HG02763 (cell line): ENCODE results near the gene ZNF341.
A peak's percentile ranks its signal among the peaks of the same experiment; 100 is the strongest.
"Not testable (repeated sequence)": the region's sequence is repeated elsewhere in the genome, so short reads cannot be mapped to it uniquely, and the experiment has no call there.

ENCODE experiments used
- ATAC-seq: cut with Tn5 transposase; IDR thresholded peaks from one replicate; pipeline ENCODE4 v1.9.1; 2021; ENCODE audit warnings: mild to moderate bottlenecking, moderate library complexity; ENCODE audit not compliant: unreplicated experiment

ZNF341 gene

GRCh38 chr20:33731693-33732165 lies at the start of gene ZNF341:
Gene ZNF341, plus strand, starts transcription at chr20:33731996. Its CDS starts 26 bp downstream, at chr20:33732022.
- peak; percentile 76 for ATAC-seq

DNA sequence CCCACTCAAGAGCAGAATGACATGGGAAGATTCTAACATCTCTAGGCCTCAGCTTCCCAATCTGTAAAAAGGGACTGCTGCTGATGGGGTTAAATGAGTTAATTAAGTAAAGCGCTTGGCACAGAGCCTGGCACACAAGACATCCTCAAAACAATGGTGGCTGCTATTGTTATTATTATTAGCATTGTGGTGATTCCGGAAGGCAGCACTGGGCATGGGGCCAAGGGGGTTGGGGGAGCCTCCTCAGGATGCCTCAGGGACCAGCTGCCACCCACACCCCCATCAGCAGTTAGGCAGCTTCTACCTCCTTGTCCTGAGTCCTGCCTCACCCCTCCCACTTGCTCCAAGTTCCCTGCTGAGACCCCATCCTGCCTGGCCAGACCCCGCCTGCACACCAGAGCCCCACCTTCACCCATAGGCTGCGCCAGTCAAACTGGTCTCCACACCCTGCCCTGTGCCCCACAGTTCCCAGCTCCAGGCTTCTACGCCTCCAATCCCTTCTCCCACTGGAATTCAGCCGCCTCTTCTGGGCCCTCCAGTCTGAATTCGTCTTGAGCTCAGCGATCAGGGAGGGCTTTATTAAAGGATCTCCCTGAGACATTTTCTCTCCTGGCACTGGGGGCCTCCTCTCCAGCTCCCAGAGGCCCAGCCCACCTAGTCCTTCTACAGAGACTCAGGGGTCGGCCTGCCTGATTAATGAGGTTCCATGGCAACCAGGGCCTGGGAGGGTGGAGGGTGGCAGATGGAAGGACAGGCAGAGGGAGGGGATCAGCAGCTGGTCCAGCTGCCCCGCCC lies 47.1 kb upstream of the ZNF341 start:
- no peak for ATAC-seq

- peak; percentile 27 for ATAC-seq
Observed at GRCh38 chr20:33685328-33686099, 46.3 kb upstream of the ZNF341 start.

DNA sequence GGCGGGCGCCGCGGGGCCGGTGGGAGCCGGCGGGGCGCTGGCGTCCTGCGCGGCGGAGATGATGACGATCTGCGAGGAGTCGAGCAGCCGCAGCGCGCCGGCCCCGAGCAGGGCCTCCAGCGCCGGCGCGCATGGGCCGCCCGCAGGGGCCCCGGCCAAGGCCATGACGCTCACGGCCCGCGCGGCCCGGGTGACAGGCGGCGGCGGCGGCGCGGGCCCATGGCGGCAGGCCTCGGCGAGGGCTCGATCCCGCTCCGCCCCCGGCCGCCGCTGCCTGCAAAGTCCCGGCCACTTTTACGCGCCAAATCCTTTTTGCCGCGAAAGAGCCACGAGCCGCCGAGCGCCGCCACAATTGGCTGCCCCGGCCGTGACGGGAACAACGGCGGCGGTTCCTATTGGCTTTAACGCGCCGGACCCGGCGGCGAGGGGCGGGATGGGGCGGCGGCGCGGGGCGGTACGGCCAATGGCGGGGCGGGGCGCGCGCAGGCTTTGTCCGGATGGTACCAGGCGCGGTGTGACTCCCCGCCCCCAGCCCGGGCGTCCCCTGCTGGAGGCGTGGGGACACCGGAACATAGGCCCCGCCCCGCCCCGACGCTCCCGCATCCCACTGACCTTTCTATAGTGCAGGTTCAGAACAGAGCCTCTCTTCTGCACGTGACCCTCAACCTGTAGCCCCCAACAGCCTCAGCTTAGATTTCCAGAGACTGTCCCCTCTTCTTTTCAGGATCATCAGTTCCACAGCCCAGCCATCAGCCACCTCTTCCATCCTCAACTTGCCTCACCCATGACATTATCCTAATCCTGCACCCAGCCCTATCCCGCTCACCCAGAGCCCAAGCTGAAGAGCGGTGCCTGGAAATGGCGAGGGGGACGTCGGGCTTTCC lies 45.5 kb upstream of the ZNF341 start, which contains the start of gene E2F1:
Gene E2F1 (minus strand): TSS at position 286 of the 884 bp plus-strand sequence. CDS start 121 bp downstream, at position 165.
- ATAC-seq: peak; percentile 85

- ATAC-seq: no peak
Observed at GRCh38 chr20:33686984-33687366, 44.8 kb upstream of the ZNF341 start.

GRCh38 chr20:33687370-33687915 lies 44.4 kb upstream of the ZNF341 start:
- ATAC-seq: no peak

- no peak for ATAC-seq
Observed at GRCh38 chr20:33687993-33688937, 43.5 kb upstream of the ZNF341 start.

- ATAC-seq: no peak
Observed at GRCh38 chr20:33688938-33689424, 42.8 kb upstream of the ZNF341 start.

- ATAC-seq: no peak
Observed at GRCh38 chr20:33689493-33689892, 42.3 kb upstream of the ZNF341 start.

DNA sequence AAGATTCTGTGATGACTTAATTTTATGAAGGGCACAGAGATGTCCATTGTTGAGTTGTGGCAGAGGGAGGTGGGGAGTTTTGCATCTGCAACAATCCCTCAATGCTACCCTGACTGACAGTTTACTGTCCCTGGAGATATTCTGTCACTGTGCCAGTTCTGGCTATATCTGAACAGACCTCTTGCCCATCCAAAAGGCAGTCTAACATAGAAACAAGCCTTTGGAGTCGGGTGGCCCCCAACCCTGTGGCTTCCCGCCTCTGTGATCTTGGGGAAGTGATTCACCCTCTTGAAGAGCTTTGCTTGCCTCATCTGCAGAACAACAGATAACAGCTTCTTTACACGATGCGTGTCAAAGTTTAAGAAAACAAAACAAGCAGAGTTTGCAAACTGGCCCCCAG lies 41.8 kb upstream of the ZNF341 start:
- no peak for ATAC-seq

- no peak for ATAC-seq
Observed at GRCh38 chr20:33693289-33693688, 38.5 kb upstream of the ZNF341 start.

DNA sequence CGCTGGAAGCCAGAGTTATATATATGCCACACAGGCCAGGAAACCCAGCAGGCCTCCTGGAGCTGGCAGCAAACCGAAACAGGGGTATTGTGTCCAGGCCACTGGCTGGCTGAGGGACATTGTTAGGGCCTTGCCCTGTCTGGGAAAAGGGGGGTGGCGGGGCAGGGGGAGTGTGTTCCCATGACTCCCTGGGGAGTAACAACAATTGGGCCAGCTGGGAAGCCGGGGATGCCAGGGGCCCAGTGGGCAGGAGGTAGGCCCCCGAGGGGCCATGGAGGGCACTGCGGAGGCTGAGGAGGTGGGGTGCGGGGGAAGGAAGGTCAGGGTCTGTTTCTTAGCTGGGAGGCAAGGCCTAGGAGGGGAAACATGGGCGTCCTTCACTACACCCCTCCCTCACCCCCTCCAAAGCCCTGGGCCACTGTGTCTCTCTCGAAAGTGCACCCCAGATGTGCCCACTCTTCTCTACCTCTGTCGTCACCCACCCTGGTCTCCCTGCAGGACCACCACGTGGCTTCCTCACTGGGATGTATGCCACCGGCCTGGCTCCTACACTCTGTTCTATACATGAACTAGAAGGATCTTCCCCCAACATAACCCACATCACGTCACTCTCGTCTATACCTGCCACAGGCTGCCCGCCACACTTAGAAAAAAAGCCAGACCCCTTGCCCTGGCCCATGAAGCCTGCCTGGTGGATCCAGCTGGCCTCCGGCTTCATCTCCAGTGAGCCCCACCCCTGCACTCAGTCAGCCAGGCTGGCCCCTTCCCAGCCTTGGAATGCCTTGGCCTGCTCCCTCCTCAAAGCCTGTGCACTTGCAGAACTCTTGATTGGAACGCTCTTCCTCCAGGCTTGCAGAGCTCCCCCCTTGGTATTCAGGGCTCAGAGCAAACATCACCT lies 37.8 kb upstream of the ZNF341 start:
- no peak for ATAC-seq

GRCh38 chr20:33694639-33695012 lies 37.2 kb upstream of the ZNF341 start:
- ATAC-seq: no peak

DNA sequence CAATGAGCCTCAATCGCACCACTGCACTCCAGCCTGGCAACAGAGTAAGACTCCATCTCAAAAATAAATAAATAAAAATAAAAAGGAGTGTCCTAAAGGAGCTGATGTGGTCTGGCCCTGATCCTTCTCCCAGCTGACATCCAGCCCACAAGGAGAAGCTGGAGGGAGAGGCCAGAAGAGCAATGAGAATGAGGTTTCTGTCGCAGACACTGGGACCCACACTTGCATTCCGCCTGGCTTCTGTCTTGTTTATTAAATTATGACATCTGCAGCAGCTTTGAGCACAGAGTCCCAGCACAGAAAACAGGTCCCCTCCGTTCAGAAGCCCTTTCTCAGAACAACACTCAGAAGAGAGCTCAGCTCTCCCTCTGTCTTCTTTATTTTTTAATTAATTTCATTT lies 35.3 kb upstream of the ZNF341 start:
- no peak for ATAC-seq

DNA sequence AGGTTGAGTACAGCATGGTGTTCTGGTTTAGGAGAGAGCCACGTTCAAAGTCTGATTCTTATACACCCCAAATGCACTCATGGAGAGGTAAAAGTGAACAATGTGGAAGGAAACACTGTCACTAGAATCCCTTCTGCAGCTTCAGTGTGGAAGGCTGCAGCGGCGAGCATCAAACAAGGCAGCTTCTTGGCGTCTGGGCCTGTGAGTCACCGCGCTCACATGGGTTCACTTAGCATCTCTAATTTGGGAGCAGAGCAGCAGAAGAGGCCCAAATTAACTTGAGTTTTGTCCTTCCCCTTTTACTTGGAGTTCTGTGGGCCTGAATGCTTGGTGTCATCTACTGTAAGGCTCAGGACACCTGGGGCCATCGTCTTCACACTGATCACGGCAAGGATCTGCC lies 34.7 kb upstream of the ZNF341 start:
- no peak for ATAC-seq

DNA sequence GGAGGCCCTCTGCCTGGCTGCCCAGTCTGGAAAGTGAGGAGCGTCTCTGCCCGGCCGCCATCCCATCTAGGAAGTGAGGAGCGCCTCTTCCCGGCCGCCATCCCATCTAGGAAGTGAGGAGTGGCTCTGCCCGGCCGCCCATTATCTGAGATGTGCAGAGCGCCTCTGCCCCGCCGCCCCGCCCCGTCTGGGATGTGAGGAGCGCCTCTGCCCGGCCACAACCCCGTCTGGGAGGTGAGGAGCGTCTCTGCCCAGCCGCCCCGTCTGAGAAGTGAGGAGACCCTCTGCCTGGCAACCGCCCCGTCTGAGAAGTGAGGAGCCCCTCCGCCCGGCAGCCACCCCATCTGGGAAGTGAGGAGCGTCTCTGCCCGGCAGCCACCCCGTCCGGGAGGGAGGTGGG lies 32.8 kb upstream of the ZNF341 start:
- ATAC-seq: not testable (repeated sequence)

DNA sequence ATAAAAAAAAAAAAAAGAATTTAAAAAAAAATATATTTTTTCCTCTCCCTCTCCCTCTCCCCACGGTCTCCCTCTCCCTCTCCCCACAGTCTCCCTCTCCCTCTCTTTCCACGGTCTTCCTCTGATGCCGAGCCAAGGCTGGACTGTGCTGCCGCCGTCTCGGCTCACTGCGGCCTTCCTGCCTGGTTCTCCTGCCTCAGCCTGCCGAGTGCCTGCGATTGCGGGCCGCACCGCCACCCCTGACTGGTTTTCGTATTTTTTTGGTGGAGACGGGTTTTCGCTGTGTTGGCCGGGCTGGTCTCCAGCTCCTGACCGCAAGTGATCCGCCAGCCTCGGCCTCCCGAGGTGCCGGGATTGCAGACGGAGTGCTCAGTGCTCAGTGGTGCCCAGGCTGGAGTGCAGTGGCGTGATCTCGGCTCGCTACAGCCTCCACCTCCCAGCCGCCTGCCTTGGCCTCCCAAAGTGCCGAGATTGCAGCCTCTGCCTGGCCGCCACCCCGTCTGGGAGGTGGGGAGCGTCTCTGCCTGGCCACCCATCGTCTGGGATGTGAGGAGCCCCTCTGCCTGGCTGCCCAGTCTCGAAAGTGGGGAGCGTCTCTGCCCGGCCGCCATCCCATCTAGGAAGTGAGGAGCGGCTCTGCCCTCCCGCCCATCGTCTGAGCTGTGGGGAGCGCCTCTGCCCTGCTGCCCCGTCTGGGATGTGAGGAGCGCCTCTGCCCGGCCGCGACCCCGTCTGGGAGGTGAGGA lies 30.9 kb upstream of the ZNF341 start:
- ATAC-seq: not testable (repeated sequence)
